ENCODE measurements around the gene OLR1. TPM values are rescaled to one million over a fixed set of nuclear protein-coding genes. Genes with fewer than 3 reads are reported as not detected.
"Not testable (repeated sequence)": the region's sequence is repeated elsewhere in the genome, so short reads cannot be mapped to it uniquely, and the experiment has no call there.

The OLR1 gene
- total RNA-seq, 1 donor from 2014 or later: not detected

GRCh38 chr12:10205220-10205807, 33.4 kb upstream of the OLR1 start:
- no peak overlapping the region for H3K4me3 ChIP-seq (ENCODE audit: low read depth, low read length)
- DNase-seq (ENCODE audit: low read depth): no peak
- no peak for TF ChIP-seq CTCF (conservative IDR thresholded peaks at IDR 0.05; ENCODE audit: low read depth, low read length)

DNA sequence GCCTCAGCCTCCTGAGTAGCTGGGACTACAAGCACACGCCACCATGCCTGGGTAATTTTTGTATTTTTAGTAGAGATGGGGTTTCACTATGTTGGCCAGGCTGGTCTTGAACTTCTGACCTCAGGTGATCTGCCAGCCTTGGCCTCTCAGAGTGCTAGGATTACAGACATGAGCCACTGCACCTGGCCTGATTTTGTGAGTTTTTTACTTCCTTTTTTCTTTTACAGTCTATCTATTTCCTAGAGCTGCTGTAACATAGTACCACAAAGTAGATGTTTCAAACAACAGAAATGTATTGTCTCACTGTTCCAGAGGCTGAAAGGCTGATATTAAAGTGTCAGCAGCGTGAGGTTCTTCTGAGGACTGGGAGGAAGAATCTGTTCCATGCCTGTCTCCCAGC, 32.6 kb upstream of the OLR1 start:
- not testable (repeated sequence) for H3K4me3 ChIP-seq (ENCODE audit: low read depth, low read length); DNase-seq (ENCODE audit: low read depth)

GRCh38 chr12:10197879-10198278, 25.9 kb upstream of the OLR1 start:
- TF ChIP-seq CTCF (conservative IDR thresholded peaks at IDR 0.05; ENCODE audit: low read depth, low read length): no peak
- no peak for DNase-seq (ENCODE audit: low read depth)
- H3K4me3 ChIP-seq (ENCODE audit: low read depth, low read length): no peak overlapping the region

- no peak for DNase-seq (ENCODE audit: low read depth)
- TF ChIP-seq CTCF (conservative IDR thresholded peaks at IDR 0.05; ENCODE audit: low read depth, low read length): no peak
- no peak overlapping the region for H3K4me3 ChIP-seq (ENCODE audit: low read depth, low read length)
Observed at GRCh38 chr12:10196210-10196609, 24.3 kb upstream of the OLR1 start.

DNA sequence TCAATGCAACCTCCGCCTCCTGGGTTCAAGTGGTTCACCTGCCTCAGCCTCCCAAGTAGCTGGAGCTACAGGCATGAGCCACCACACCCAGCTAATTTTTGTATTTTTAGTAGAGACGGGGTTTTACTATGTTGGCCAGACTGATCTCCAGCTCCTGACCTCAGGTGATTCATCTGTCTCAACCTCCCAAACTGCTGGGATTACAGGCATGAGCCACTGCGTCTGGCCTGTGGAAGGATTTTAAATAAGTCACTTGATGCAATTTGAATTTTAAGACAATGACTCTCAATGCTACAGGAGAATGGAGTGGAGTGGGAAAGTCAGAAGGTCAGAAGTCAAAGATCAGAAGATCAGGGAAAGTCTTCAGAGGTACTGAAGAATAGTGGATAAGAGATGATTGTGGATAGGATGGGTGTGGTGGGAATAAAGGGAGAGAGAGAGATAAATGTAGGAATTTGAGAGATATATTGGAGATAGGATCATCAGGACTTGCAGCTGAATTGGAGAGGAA, 22.3 kb upstream of the OLR1 start:
- no peak overlapping the region for H3K4me3 ChIP-seq (ENCODE audit: low read depth, low read length)
- no peak for TF ChIP-seq CTCF (conservative IDR thresholded peaks at IDR 0.05; ENCODE audit: low read depth, low read length)
- no peak for DNase-seq (ENCODE audit: low read depth)

- TF ChIP-seq CTCF (conservative IDR thresholded peaks at IDR 0.05; ENCODE audit: low read depth, low read length): no peak
- DNase-seq (ENCODE audit: low read depth): no peak
- no peak overlapping the region for H3K4me3 ChIP-seq (ENCODE audit: low read depth, low read length)
Observed at GRCh38 chr12:10191865-10192264, 19.9 kb upstream of the OLR1 start.

- peak; percentile 86 for TF ChIP-seq CTCF (conservative IDR thresholded peaks at IDR 0.05; ENCODE audit: low read depth, low read length)
- no peak for DNase-seq (ENCODE audit: low read depth)
- H3K4me3 ChIP-seq (ENCODE audit: low read depth, low read length): no peak overlapping the region
Observed at GRCh38 chr12:10190558-10191388, 18.8 kb upstream of the OLR1 start.
